HepG2 (cell line): Measurements from ENCODE around the gene TBC1D1. TPM values are rescaled to one million over a fixed set of nuclear protein-coding genes. Genes with fewer than 3 reads are reported as not detected.

Source experiments
- AHDC1 ChIP-seq: sonication (generic); formaldehyde crosslinking; IDR thresholded peaks from 2 replicates; pipeline ENCODE4 v1.5.1; 2020; ENCODE audit warnings: mild to moderate bottlenecking, missing genetic modification reagents, borderline replicate concordance
- DRAP1 ChIP-seq: IDR thresholded peaks from 2 replicates; pipeline ENCODE4 v1.6.1; 2016; ENCODE audit warnings: missing genetic modification reagents, missing compliant biosample characterization
- EZH2 ChIP-seq: conservative IDR thresholded peaks from 2 replicates; pipeline ENCODE4 v1.6.1; 2012; ENCODE audit warnings: mild to moderate bottlenecking, low read depth, low read length, moderate library complexity
- NCOA1 ChIP-seq: sonication (generic); formaldehyde crosslinking; IDR thresholded peaks from 2 replicates; pipeline ENCODE4 v1.9.0; 2021; ENCODE audit warnings: missing genetic modification reagents
- NPAS2 ChIP-seq: sonication (generic); formaldehyde crosslinking; IDR thresholded peaks from 2 replicates; pipeline ENCODE4 v1.8.0; 2022; ENCODE audit warnings: mild to moderate bottlenecking, missing genetic modification reagents, borderline replicate concordance
- PCBP2 ChIP-seq: fragments of 200-400 bp; formaldehyde crosslinking; optimal IDR thresholded peaks from 2 replicates; pipeline ENCODE3; 2018; ENCODE audit warnings: low read length, low read depth; ENCODE audit not compliant: poor library complexity, severe bottlenecking
- POLR2G ChIP-seq: fragments of 200-400 bp; formaldehyde crosslinking; IDR thresholded peaks from 2 replicates; pipeline ENCODE4 v1.6.1; 2018; ENCODE audit warnings: mild to moderate bottlenecking, low read depth, low read length, moderate library complexity
- PRMT3 ChIP-seq: sonication (generic); formaldehyde crosslinking; IDR thresholded peaks from 2 replicates; pipeline ENCODE4 v1.8.1; 2022; ENCODE audit warnings: low read depth, mild to moderate bottlenecking, moderate library complexity, missing genetic modification reagents, borderline replicate concordance
- RARA ChIP-seq: IDR thresholded peaks from 2 replicates; pipeline ENCODE4 v1.6.1; 2016; ENCODE audit warnings: missing genetic modification reagents, missing compliant biosample characterization
- RCOR2 ChIP-seq: IDR thresholded peaks from 2 replicates; pipeline ENCODE4 v1.6.1; 2016; ENCODE audit warnings: missing biosample characterization, missing genetic modification reagents
- SIN3B ChIP-seq: fragments of 150-350 bp; IDR thresholded peaks from 2 replicates; pipeline ENCODE4 v1.6.1; 2014; ENCODE audit warnings: low read length
- SMARCE1 ChIP-seq: fragments of 450-650 bp; IDR thresholded peaks from 2 replicates; pipeline ENCODE4 v1.6.1; 2017; ENCODE audit warnings: borderline replicate concordance
- SNRNP70 ChIP-seq: fragments of 200-400 bp; formaldehyde crosslinking; IDR thresholded peaks from 2 replicates; pipeline ENCODE4 v1.6.1; 2017; ENCODE audit warnings: mild to moderate bottlenecking, low read depth, low read length, moderate library complexity
- ZBTB10 ChIP-seq: sonication (generic); formaldehyde crosslinking; IDR thresholded peaks from 2 replicates; pipeline ENCODE4 v1.4.0; 2020; ENCODE audit warnings: missing genetic modification reagents, borderline replicate concordance
- ZNF160 ChIP-seq: sonication (generic); formaldehyde crosslinking; IDR thresholded peaks from 2 replicates; pipeline ENCODE4 v1.8.0; 2022; ENCODE audit warnings: mild to moderate bottlenecking, inconsistent platforms, missing genetic modification reagents
- ZNF331 ChIP-seq: sonication (generic); formaldehyde crosslinking; IDR thresholded peaks from 2 replicates; pipeline ENCODE4 v1.4.0; 2020; ENCODE audit warnings: missing genetic modification reagents
- ZNF468 ChIP-seq: sonication (generic); formaldehyde crosslinking; IDR thresholded peaks from 2 replicates; pipeline ENCODE4 v1.8.0; 2022; ENCODE audit warnings: mild to moderate bottlenecking, moderate library complexity, missing genetic modification reagents
- ZNF552 ChIP-seq: sonication (generic); formaldehyde crosslinking; IDR thresholded peaks from 2 replicates; pipeline ENCODE4 v1.9.0; 2022; ENCODE audit warnings: missing genetic modification reagents, mild to moderate bottlenecking, borderline replicate concordance
- ZNF639 ChIP-seq: conservative IDR thresholded peaks from 2 replicates; pipeline ENCODE4 v1.6.1; 2018; ENCODE audit warnings: missing genetic modification reagents
- ZNF724P ChIP-seq: sonication (generic); formaldehyde crosslinking; IDR thresholded peaks from 2 replicates; pipeline ENCODE4 v1.8.0; 2022; ENCODE audit warnings: missing genetic modification reagents, borderline replicate concordance
- polyA plus RNA-seq, 8 experiments: library from polyadenylated mRNA; depleted of rRNA in 3 of 8; stranded (reverse) in 7 of 8; unstranded in 1 of 8; fragments of >200 nt; fragmentation: Illumina TruSeq in 4 of 8; extraction: Trizol in 4 of 8; gene quantifications; 2 replicates each; pipeline versions ENCODE4 v1.2.1 to v1.2.3, GENCODE V29; 2011 to 2016; ENCODE audit warnings: low read depth in 4 of 8, missing spikeins in 1 of 8, mixed read lengths in 1 of 8; ENCODE audit not compliant: insufficient read depth in 1 of 8
- total RNA-seq, 5 experiments: library from RNA; depleted of rRNA; stranded (reverse); fragments of >200 nt; fragmentation: Illumina TruSeq; extraction: Trizol; gene quantifications; 2 replicates each; pipeline ENCODE4 v1.2.3, GENCODE V29; 2016; ENCODE audit warnings: low read depth in 1 of 5

The TBC1D1 gene
- total and polyA plus RNA-seq, 2 of the 13 experiments (the other 11 are each of a cell fraction or from before 2014, with no cell fraction given): 37.3 to 62.8 TPM

- TF ChIP-seq ZBTB10: no peak
- no peak for TF ChIP-seq EZH2
- TF ChIP-seq PRMT3 (CRISPR knock-in tag): no peak
- no peak for TF ChIP-seq ZNF724P (CRISPR knock-in tag)
- TF ChIP-seq RARA (CRISPR knock-in tag): peak; percentile 65
- no peak for TF ChIP-seq SNRNP70
- peak; percentile 18; the same call in 1 of the 2 replicates for TF ChIP-seq ZNF331 (CRISPR knock-in tag)
- no peak for TF ChIP-seq ZNF468
- peak; percentile 79 for TF ChIP-seq AHDC1
- no peak for TF ChIP-seq ZNF639 (CRISPR knock-in tag)
- TF ChIP-seq NPAS2 (CRISPR knock-in tag): no peak
- no peak for TF ChIP-seq POLR2G
- TF ChIP-seq ZNF552: no peak
- TF ChIP-seq NCOA1 (CRISPR knock-in tag): no peak
- TF ChIP-seq SMARCE1: no peak
- no peak for TF ChIP-seq SIN3B
- TF ChIP-seq DRAP1: no peak
- no peak for TF ChIP-seq ZNF160 (CRISPR knock-in tag)
- TF ChIP-seq RCOR2: no peak
- no peak for TF ChIP-seq PCBP2
Measured at GRCh38 chr4:37951461-37952352, 60.8 kb downstream of the TBC1D1 start (continued).
